Neural cell (in vitro differentiated cells): ENCODE measurements around the gene CCDC152.

Experiments
- CTCF ChIP-seq: fragments of 450-650 bp; IDR thresholded peaks from 2 replicates; pipeline ENCODE4 v1.5.1; 2014; ENCODE audit warnings: antibody characterized with exemption, mild to moderate bottlenecking, moderate library complexity; ENCODE audit not compliant: poor library complexity, severe bottlenecking
- EP300 ChIP-seq: fragments of 450-650 bp; conservative IDR thresholded peaks from 2 replicates; pipeline ENCODE4 v1.6.1; 2014; ENCODE audit warnings: antibody characterized with exemption, mild to moderate bottlenecking, moderate library complexity; ENCODE audit not compliant: poor library complexity, severe bottlenecking
- EZH2 ChIP-seq: fragments of 200-600, 300-800 bp; shearing (Covaris generic), sonication (generic); IDR thresholded peaks from 2 replicates; pipeline ENCODE4 v1.6.1; 2014; ENCODE audit warnings: antibody characterized with exemption, low read length, borderline replicate concordance, mild to moderate bottlenecking; ENCODE audit not compliant: insufficient read depth, poor library complexity, severe bottlenecking
- MXI1 ChIP-seq: fragments of 450-650 bp; conservative IDR thresholded peaks from 2 replicates; pipeline ENCODE4 v1.6.1; 2014; ENCODE audit warnings: antibody characterized with exemption, mild to moderate bottlenecking; ENCODE audit not compliant: poor library complexity, severe bottlenecking
- POLR2AphosphoS5 ChIP-seq: IDR thresholded peaks from 2 replicates; pipeline ENCODE4 v1.6.1; 2012
- REST ChIP-seq: IDR thresholded peaks from 2 replicates; pipeline ENCODE4 v1.6.1; 2012; ENCODE audit warnings: borderline replicate concordance
- SMC3 ChIP-seq: fragments of 450-650 bp; conservative IDR thresholded peaks from 2 replicates; pipeline ENCODE4 v1.6.1; 2014; ENCODE audit warnings: antibody characterized with exemption, mild to moderate bottlenecking, moderate library complexity; ENCODE audit not compliant: poor library complexity
- TAF1 ChIP-seq: IDR thresholded peaks from 2 replicates; pipeline ENCODE4 v1.6.1; 2012; ENCODE audit warnings: low read depth

- no peak for TF ChIP-seq TAF1
- no peak for TF ChIP-seq EZH2
- no peak for TF ChIP-seq EP300
- TF ChIP-seq MXI1: no peak
- TF ChIP-seq CTCF: no peak
- no peak for TF ChIP-seq REST
- TF ChIP-seq SMC3: no peak
- no peak for TF ChIP-seq POLR2AphosphoS5
Measured at GRCh38 chr5:42840842-42841567, 84.4 kb downstream of the CCDC152 start.
